Measurements from ENCODE around the gene CD48. TPM values are rescaled to one million over a fixed set of nuclear protein-coding genes. Genes with fewer than 3 reads are reported as not detected.

Gene CD48
- total RNA-seq, 2 donors from 2014 or later, result 4.9 to 9.2 TPM

DNA sequence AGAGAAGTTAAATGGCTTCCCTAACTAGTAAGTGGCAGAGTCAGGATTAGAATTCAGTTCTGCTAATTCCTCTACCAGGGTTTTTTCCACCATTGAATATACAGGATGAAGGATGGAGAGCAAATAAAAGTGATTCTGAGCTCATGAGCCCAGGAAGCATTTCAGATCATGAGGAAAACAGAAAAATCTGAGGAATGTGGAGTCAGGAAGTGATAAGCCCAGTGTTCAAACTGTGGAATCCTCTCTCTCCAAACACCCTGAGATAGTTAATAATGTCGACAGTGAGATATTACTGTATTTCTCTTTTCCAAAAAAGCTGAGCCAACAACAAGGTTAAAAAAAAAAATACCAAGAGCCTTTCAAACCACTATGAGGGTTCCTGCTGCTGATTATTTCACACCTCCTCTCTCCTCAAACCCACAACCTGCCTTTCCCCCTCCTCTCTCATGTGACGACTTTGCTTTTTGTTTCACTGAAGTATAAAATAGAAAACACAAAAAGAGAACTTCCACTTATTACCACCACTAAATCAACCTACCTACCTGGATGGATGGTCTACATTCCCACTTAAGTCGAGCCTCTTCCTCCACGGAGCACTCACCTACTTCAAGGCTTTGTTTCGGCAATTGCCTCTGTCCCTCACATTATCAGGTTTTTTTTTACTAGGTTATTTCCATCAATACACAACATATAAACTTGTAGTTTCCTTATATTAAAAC, 73.6 kb downstream of the CD48 start:
- TF ChIP-seq, protein P1, sequence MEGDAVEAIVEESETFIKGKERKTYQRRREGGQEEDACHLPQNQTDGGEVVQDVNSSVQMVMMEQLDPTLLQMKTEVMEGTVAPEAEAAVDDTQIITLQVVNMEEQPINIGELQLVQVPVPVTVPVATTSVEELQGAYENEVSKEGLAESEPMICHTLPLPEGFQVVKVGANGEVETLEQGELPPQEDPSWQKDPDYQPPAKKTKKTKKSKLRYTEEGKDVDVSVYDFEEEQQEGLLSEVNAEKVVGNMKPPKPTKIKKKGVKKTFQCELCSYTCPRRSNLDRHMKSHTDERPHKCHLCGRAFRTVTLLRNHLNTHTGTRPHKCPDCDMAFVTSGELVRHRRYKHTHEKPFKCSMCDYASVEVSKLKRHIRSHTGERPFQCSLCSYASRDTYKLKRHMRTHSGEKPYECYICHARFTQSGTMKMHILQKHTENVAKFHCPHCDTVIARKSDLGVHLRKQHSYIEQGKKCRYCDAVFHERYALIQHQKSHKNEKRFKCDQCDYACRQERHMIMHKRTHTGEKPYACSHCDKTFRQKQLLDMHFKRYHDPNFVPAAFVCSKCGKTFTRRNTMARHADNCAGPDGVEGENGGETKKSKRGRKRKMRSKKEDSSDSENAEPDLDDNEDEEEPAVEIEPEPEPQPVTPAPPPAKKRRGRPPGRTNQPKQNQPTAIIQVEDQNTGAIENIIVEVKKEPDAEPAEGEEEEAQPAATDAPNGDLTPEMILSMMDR (IDR thresholded peaks at IDR 0.05), result no peak
- no peak for DNase-seq
- no peak overlapping the region for H3K4me3 ChIP-seq
- H3K27ac ChIP-seq, result no peak overlapping the region
- H3K4me1 ChIP-seq, result no peaks in the 10 kb centered on the region
- no peaks in the 10 kb centered on the region for H3K27me3 ChIP-seq
- H3K36me3 ChIP-seq, result no peaks in the 10 kb centered on the region
- intact Hi-C loops (cut with DNase I), result no loop called here
- H3K9me3 ChIP-seq, result no peaks in the 10 kb centered on the region
- no peak overlapping the region for H3K9ac ChIP-seq (ENCODE audit: low read depth in 2 of 2, low read length in 2 of 2)

DNA sequence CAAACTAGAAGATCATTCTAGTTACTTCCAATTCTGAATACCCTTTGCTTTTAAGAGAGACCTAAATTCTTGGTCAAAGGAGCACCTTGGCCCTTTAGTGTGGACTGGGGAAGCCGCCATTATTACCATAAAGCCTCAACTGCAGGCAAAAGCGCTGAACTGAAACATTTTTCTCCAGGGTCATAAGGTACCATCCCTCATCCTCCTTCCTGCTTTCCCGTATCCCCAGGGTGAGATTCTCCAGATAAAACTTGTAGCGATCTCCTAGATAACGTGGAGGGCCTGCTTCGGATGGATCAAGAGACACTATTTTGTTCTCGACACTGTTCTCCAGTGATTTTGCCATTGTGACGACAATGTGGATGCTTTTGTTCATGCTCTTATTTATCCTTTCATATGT, 74.6 kb downstream of the CD48 start:
- Histone ChIP-seq H3K9me3 (no peaks in the 10 kb centered on the region), H3K4me1 (no peaks in the 10 kb centered on the region), H3K27ac (no peak overlapping the region), H3K9ac (ENCODE audit: low read depth in 2 of 2, low read length in 2 of 2) (no peak overlapping the region), H3K27me3 (no peaks in the 10 kb centered on the region), H3K4me3 (no peak overlapping the region), H3K36me3 (no peaks in the 10 kb centered on the region)
- TF ChIP-seq, protein P1 (IDR thresholded peaks at IDR 0.05), result no peak
- intact Hi-C loops (cut with DNase I), result no loop called here
- no peak for DNase-seq

DNA sequence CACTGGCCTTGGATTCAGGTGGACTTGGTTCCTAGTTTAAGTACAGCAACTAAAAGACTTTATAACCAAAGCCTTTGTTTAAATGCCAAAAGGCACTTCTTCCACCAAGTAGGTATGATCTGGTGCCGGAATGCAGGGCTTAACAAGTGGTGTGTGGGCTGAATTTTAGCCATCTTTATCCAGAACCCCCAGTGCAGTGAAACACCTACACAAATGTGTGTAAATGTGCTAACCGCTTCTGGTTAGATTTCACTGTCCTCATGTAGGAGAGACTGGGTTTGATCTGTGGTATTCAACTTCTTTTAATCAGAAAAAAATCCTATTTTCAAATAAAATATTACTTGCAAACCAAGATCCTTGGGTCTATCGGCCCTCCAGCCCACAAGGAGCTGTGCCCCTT, 75.1 kb downstream of the CD48 start:
- Histone ChIP-seq H3K4me1 (no peaks in the 10 kb centered on the region), H3K27me3 (no peaks in the 10 kb centered on the region), H3K27ac (no peak overlapping the region), H3K9me3 (no peaks in the 10 kb centered on the region), H3K9ac (ENCODE audit: low read depth in 2 of 2, low read length in 2 of 2) (no peak overlapping the region), H3K4me3 (no peak overlapping the region), H3K36me3 (no peaks in the 10 kb centered on the region)
- DNase-seq, result no peak
- TF ChIP-seq, protein P1 (IDR thresholded peaks at IDR 0.05), result no peak
- intact Hi-C loops (cut with DNase I), result no loop called here

DNA sequence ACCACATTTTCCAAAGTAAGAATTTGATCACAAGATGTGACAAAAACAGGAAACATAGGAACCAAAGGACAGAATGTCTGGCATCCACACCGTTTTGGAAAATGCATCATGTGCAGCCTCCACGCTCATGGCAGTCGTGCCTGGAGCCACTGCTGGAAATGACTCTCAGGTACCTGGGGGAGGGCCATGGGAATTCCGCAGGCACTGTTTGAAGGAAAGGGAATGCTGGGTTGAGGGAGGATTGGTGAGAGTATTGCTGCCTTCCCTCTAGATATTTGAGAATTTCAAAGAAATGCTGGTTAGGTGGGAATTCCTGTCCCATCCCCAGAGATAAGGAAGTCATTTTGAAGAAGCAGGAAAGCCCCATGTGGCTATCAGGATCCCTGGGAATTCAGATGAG, 75.5 kb downstream of the CD48 start:
- no peak overlapping the region for H3K9ac ChIP-seq (ENCODE audit: low read depth in 2 of 2, low read length in 2 of 2)

DNA sequence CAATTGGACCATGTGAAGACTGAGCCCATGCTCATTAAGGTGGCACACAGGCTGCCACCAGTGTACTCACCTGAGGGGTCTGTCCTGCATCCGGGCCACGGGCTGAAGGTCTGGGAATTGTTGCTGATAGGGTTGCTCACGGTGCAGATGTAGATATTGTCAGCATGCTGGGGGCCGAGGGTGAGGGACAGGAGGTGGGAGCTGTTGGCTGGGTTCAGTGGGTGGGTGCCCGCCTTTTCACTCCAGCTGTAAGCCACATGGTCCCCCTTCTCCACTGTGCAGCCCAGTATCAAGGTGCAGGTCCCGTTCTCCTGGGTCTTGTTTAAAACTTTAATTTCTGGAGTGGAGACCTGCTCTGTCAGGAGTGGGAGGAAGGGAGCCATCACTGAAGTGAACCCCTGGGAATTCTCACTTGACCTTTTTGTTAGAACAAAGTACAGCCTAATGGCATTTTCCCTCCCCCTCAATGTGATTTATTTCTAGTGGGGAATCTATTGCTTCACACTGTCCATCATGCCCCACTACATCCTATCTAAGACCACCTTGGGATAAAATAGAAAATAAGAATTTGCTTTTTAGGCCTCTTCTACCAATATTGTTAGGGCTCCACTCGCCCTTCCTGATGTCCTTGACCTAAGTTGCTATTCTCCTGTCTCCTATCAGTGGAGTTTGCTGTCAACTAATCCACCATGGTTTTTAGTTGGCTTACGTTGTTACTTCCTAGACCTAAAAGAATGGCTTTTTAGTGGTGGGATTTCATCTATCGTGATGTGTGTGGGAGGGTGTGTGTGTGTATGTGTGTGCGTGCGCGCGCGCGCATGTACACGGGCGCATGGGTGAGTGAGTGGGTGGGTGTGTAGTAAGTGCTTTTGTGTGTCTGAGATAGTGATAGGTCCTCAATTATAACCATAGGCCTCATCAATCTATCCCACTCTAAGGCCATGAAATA, 76.8 kb downstream of the CD48 start:
- H3K27me3 ChIP-seq, result no peaks in the 10 kb centered on the region
- no peaks in the 10 kb centered on the region for H3K9me3 ChIP-seq
- H3K36me3 ChIP-seq, result no peaks in the 10 kb centered on the region
- intact Hi-C loops (cut with DNase I), result no loop called here
- H3K9ac ChIP-seq (ENCODE audit: low read depth in 2 of 2, low read length in 2 of 2), result no peak overlapping the region
- H3K4me1 ChIP-seq, result no peaks in the 10 kb centered on the region
- no peak for DNase-seq
- H3K27ac ChIP-seq, result no peak overlapping the region
- no peak overlapping the region for H3K4me3 ChIP-seq
- TF ChIP-seq, protein P1 (IDR thresholded peaks at IDR 0.05), result no peak

More for the DNA sequence above, 75.5 kb downstream of the CD48 start:
- TF ChIP-seq, protein P1 (IDR thresholded peaks at IDR 0.05), result no peak
- Histone ChIP-seq H3K4me3 (no peak overlapping the region), H3K27ac (no peak overlapping the region), H3K27me3 (no peaks in the 10 kb centered on the region), H3K9me3 (no peaks in the 10 kb centered on the region), H3K36me3 (no peaks in the 10 kb centered on the region), H3K4me1 (no peaks in the 10 kb centered on the region)
- intact Hi-C loops (cut with DNase I), result no loop called here
- no peak for DNase-seq

All from colonic mucosa (tissue), 4 donors.